HG03565 (cell line): ENCODE data around the gene ZNF791.
"Not testable (repeated sequence)": the region's sequence is repeated elsewhere in the genome, so short reads cannot be mapped to it uniquely, and the experiment has no call there.

Source experiments
- ATAC-seq: cut with Tn5 transposase; IDR thresholded peaks from one replicate; pipeline ENCODE4 v1.9.1; 2021; ENCODE audit warnings: mild to moderate bottlenecking, moderate library complexity; ENCODE audit not compliant: unreplicated experiment

ZNF791 gene

DNA sequence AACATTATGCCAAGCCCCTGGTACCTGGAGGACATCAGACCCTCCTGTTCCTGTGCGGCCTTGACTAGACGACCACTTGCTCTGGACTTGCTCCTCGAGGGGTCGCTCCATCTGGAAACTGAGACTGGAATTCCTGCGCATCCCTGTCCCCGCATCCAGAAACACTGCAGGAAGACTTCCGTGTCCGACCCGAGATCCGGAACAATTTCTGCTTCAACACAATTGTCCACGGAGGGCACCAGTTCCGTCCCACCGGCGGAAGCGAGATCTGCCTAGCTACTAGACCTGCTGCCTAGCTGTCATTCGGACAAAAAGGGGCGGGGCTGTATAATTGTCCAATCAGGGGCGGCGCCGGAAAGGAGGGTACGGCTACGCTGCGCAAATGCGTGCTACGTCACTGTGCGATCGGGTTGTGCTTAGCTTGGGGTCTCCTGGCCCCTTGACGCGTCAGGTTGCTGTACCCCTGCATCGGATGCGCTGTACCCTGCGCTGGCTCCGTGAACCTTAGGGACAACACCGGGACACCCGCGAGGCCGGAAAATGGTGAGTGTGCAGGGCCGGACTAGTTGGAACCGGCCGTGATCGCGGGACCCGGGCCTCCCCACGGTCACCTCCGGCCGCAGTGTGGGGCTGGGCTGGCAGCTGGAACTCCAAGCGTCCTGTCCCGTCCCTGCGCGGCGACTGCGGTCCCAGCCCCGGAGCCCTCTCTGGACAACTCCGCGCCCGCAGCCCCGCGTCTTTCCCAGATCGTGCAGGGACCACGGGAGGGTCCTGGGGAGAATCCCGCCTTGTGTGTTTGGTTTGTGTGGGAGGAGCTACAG lies at the start of gene ZNF791, which contains the start of gene ZNF490:
ZNF791 (plus strand) TSS at position 381 of the 821 bp plus-strand sequence; CDS start at position 541, 160 bp downstream.
ZNF490 (minus strand) TSS at position 274 of the 821 bp plus-strand sequence; CDS start at position 141, 133 bp downstream.
- ATAC-seq: peak; percentile 62

DNA sequence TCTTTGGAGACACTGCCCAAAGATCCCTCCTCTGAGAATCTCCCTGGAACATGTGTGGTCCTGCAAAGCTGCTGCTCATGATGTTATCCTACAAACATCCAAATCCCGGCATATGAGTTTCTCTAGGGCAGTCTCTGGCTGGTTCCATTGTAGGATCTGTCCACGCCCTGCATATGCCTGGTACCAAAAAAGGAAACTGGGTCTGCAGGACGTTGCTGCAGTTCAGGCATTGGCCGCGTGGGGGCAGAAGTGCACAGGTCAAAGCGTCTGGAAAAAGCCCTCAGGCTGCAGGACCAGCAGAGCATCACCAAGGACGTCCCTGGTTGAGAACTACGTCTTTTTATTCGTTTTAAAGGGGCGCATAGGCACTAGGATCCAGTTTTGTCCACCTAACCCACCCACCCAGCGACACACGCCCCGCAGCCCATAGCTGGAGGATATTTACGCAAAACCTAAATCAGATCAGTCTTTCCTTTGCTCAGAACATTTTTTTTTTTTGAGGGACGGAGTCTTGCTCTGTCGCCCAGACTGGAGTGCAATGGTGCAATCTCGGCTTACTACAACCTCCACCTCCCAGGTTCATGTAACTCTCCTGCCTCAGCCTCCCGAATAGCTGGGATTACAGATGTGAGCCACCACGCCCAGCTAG lies 46.6 kb upstream of the ZNF791 start:
- no peak for ATAC-seq

DNA sequence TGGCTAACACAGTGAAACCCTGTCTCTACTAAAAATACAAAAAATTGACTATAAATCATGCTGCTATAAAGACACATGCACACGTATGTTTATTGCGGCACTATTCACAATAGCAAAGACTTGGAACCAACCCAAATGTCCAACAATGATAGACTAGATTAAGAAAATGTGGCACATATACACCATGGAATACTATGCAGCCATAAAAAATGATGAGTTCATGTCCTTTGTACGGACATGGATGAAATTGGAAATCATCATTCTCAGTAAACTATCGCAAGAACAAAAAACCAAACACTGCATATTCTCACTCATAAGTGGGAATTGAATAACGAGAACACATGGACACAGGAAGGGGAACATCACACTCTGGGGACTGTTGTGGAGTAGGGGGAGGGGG lies 44.3 kb upstream of the ZNF791 start:
- ATAC-seq: not testable (repeated sequence)

DNA sequence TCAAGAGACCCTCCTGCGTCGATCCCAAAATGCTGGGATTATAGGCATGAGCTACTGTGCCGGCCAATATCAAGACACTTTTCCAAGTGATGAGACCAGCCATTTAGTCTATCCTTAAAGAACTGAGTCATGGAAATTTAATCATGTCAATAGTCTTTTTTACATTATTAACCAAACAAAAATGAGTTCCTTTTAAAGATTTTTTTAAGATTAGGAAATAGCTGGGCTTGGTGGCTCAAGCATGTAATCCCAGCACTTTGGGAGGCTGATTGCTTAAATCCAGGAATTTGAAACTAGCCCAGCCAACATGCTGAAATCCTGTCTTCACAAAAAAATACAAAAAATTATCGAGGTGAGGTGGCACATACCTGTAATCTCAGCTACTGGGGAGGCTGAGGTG lies 42.8 kb upstream of the ZNF791 start:
- no peak for ATAC-seq

DNA sequence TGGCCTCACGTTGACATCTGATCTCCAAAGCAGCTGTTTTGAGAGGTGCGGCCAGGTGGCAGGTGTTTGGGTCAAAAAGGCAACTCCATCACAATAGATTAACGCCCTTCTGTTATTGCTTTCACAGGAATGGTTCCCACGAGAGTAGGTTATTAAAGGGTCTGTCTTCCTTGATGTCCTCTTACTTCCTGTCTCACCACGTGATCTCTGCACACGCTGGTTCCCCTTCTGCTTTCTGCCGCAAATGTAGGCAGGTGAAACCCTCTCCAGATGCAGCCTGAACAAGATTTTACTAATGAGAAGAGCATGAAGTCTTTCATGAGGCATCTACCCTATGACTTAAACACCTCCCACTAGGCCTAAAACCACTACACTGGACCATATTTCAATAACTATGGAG lies 36.7 kb upstream of the ZNF791 start:
- ATAC-seq: no peak

DNA sequence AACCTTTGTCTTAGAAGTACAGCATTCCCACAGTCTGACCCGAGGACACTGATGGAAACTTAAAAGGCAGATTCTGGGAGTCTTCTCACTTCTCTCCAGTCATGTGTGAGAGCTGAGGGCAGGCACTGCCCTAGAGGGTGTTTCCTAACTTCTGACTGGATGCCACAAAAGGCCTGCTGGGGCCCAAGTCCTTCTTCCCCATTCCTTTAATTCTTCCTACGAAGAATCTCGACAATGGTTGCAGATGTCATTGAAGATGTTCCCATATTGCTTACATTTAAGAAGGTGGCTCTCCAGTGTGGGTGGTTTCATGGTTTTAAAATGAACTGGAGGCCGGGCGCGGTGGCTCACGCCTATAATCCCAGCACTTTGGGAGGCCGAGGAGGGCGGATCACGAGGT lies 32.1 kb upstream of the ZNF791 start:
- no peak for ATAC-seq

DNA sequence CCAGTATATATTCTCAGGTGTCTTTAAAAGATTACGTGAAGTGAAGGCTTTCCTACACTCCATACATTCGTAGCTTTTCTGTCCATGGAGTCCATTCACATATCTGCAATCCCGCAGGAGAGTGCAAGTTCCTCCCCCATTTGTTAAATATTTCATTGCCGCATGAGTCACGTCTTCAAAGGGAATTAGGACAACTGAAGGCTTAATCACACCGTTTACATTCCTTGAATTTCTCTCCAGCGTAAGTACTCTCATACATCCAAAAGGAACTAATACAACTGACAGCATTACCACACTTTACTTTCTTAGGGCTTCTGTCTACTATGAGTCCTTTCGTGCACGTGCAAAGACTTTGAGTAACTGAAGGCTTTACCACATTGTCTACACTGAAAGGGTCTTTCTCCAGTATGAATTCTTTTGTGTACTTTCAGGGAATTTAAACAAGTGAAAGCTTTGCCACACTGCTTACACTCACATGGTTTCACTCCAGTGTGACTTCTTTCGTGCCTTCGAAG lies 30.5 kb upstream of the ZNF791 start:
- no peak for ATAC-seq

DNA sequence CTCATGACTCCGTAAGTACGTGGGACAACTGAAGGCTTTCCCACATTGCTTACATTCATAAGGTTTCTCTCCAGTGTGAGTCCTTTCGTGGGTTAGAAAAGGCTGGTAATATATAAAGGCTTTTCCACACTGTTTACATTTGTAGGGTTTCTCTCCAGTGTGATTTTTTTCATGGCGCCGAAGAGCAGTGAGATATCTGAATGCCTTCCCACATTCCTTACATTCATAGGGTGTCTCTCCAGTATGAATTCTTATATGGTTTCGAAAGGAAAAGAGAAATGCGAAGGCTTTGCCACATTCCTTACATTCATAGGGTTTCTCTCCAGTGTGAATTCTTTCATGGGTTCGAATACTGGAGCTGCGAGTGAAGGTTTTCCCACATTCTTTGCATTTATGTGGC lies 29.6 kb upstream of the ZNF791 start:
- no peak for ATAC-seq

DNA sequence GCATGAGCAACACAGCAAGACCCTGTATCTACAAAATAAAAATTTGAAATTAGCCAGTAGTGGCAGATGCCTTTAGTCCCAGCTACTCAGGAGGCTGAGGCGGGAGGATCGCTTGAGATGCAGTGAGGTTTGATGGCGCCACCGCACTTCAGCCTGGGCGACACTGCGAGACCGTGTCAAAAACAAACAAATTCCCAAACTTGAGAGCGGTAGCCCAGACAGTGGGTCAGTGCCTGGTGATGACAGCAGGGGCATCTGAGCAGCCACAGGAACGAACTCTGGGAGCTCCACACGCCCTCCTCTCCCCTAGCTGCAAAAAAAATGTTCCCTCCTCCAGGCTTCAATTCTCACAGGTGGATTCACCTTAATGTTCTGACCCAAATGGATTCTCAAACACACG lies 14.2 kb upstream of the ZNF791 start:
- no peak for ATAC-seq

DNA sequence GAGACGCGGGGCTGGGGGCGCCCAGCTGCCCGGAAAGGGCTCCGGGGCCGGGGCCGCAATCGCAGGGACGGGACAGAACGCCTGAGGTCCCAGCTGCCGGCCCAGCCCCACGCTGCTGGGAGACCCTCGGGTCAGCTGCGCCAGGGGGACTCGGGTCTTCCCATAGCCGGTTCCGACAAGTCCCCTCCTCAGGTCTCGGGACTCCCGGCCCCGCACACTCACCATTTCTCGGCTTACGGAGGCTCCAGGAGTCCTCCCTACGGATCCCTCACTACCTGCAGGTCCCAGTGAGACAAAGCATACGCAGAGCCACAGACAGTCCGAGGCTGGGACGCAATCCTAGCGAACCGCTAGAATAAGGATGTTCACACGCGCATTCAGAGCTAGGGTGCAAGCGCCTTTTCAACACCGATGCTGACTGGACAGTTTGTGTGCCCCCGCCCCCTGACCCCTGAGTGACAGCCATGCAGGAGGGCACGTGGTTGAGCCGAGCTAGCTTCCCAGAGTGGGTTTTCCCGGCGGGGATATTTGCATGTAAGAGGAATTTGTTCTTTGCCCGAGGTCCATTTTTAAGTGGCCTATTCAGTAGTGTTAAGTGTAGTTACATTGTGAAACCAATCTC lies 13.7 kb upstream of the ZNF791 start:
- no peak for ATAC-seq

DNA sequence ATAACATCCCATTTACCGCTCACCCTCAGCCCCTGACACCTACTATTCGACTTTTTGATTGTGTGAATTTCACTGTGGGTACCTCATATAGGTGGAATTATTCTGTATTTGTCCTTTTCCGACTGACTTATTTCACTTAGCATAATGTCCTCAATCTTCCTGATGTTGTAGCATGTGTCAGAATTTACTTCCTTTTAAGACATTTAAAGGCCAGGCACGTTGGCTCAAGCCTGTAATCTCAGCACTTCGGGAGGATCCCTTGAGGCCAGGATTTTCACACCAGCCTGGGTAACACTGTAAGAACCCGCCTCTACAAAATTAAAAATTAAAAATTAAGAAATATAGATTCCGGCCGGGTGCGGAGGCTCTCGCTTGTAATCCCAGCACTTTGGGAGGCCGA lies 13.1 kb upstream of the ZNF791 start:
- no peak for ATAC-seq

DNA sequence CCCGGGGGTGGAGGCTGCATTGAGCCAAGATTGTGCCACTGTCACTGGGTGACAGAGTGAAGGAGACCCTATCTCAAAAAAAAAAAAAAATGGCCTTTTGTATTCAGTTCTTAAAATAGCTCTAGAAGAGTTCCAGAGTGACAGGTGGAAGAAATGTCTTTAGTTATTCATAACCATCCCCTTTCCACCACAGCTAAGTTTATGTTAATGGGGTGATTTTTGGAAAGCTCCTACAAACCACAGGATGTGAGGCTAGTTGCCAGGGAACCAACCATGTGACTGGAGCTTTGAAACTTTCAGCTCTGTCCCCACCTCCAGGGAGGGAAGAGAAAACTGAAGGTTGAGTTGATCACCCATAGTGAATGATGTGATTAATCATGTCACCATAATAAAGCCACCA lies 7.0 kb upstream of the ZNF791 start:
- ATAC-seq: no peak

DNA sequence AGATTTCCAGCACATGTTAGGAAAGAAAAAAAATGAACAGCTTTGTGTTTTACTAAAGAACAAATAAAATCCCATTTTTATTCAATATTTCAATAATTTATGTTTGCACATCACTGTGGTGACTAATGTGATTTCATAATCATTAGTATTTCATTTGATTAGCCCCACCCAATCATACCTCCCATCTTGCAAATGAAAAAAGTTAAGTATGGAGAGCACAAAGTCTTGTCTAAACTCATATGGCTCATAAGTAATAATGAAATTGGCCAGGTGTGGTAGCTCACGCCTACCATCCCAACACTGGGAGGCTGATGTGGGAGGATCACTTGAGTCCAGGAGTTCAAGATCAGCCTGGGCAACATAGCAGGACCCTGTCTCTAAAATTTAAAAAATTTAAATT lies 3.9 kb upstream of the ZNF791 start:
- ATAC-seq: no peak

DNA sequence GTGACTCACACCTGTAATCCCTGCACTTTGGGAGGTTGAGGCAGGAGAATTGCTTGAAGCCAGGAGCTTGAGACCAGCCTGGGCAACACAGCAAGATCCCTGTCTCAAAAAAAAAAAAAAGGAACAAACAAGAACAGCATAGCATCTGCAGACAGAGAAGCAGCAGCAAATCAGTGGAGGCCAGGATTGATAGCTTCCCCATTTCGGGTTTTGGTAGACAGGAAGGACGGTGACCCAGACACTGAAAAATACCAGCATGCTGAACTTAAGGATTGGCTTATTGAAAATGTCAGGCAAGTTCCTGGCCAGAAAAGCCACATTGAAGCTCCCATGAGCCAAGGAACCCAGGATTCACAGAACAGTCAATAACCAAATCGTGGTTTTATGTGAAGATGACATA lies 3.1 kb upstream of the ZNF791 start:
- no peak for ATAC-seq

DNA sequence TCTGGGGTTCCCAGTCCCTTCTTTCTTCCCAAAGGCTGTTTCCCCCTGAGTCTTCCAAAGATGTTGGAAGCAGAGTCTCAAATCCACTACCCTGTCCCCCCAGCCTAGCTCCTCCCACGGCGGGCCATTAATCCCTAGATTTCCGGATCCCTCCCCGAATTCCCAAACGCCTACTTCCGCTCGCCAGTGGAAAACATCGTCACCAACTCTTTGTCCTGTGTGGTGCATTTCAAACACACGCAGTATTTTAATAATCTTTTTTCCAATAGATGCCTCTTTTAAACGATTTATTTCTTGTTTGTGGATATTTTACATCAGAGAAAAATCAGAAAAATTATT lies 610 bp downstream of the ZNF791 start:
- no peak for ATAC-seq

DNA sequence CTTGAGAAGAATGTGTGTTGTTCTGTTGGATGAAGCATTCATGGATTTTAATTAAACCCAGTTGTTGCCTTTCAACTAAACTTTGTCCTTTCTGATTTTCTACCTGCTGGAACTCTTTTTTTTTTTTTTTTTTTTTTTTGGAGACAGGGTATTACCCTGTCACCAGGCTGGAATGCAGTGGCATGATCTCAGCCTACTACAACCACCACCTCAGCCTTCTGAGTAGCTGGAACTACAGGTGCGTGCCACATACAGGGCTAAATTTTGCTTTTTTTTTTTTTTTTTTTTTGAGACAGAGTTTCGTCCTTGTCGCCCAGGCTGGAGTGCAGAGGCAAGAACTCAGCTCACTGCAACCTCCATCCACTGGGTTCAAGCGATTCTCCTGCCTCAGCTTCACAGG lies 6.9 kb downstream of the ZNF791 start:
- ATAC-seq: no peak

DNA sequence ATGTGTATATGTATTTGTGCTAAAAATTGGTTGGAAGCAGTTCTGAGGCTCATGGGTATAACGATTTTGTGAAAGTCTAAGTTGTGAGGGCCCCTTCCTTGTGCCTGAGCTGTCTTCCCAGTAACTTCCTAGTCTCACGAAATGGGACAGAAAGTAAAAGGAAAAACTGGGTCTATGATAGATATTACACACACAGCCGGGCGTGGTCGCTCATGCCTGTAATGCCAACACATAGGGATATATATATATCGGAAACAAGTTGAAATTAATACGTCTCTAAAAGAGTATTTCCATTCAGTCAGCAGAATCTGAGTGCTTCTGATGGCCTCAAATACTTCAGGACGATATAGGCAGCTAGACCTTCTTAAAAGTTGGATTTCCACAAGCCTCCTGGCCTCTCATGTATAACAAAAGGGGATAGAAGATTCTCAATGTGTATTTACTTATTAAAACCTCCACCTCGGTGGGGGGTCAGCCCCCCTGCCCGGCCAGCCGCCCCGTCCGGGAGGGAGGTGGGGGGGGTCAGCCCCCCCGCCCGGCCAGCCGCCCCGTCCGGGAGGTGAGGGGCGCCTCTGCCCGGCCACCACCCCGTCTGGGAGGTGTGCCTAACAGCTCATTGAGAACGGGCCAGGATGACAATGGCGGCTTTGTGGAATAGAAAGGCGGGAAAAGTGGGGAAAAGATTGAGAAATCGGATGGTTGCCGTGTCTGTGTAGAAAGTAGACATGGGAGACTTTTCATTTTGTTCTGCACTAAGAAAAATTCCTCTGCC lies 10.7 kb downstream of the ZNF791 start:
- ATAC-seq: not testable (repeated sequence)

DNA sequence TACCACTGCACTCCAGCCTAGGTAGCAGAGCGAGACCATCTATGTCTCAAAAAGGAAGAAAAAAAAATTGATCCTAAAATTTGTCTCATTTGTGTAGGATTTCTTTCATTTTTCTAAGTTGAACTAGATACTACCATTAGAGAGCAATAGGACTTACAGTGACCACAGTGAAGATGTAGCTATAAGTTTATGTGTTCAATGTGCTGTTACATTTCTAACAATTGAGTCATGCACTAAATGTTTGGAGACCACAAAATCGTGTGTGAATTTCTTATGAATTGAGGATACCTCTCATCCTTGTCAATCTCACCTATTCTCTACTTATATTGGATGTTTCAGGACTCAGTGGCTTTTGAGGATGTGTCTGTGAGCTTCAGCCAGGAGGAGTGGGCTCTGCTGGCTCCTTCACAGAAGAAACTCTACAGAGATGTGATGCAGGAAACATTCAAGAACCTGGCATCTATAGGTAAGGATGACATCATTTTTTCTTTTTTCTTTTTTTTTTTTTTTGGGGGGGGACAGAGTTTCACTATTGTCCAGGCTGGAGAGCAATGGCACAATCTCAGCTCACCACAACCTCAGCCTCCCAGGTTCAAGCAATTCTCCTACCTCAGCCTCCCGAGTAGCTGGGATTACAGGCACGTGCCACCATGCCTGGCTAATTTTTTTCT lies 12.8 kb downstream of the ZNF791 start:
- no peak for ATAC-seq

DNA sequence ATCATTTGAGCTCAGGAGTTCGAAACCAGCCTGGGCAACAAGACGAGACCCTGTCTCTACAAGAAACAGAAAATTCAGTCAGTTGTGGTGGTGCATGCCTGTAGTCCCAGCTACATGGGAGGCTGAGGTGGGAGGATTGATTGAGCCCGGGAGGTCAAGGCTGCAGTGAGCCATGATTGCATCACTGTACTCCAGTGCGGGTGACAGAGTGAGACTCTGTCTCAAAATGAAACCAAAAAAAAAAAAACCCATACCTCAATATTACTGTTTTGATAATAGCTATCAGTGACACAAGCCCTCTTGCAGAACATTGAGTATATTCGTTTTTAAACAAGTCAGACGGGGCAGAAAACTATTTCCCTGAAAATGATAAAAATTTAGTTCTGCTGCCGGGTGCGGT lies 16.2 kb downstream of the ZNF791 start:
- no peak for ATAC-seq
